HG03342 (cell line): ENCODE measurements around the gene GH2.
"Not testable (repeated sequence)": the region's sequence is repeated elsewhere in the genome, so short reads cannot be mapped to it uniquely, and the experiment has no call there.

ENCODE experiments used
- ATAC-seq: cut with Tn5 transposase; IDR thresholded peaks from one replicate; pipeline ENCODE4 v1.9.1; 2021; ENCODE audit warnings: mild to moderate bottlenecking, moderate library complexity; ENCODE audit not compliant: unreplicated experiment

The GH2 gene

DNA sequence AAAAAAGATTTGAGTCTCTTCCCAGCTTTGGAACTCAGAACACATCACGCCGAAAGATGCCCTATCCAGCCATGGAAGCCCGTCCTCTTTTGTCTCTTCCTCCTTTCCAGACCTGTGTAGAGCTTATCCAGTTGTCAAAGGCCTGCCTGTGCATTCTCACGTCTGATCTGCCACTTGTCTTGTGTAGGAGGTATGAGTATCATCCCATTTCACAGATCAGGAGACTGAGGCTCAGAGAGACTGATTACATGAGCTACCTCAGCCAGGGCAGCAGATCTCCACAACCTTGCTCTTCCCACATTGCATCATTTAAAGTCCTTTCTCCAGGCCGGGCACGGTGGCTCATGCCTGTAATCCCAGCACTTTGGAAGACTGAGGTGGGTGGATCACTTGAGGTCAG is 7.1 kb downstream of the GH2 start:
- ATAC-seq = not testable (repeated sequence)

DNA sequence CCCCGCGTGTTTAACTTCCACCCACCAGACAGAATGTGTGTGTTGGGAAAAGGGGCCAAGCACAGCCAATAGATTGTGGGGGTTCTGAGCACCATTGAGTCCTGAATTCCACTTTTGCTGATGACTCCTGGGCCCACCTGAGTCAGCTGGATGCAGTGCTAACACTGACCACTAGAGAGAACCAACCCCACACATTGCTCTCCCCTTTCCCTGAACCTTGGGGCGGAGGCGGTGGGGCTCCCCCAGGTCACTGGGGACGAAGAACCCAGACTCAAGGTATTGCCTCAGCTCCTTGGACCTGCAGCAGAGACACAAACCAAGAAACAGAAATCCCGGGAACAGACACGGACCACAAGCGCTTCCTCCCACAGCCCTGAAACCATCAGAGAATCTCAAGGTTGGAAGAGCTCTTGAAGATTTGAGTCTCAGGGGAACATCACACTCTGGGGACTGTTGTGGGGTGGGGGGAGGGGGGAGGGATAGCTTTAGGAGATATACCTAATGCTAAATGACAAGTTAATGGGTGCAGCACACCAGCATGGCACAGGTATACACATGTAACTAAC is 7.6 kb downstream of the GH2 start:
- ATAC-seq = not testable (repeated sequence)

DNA sequence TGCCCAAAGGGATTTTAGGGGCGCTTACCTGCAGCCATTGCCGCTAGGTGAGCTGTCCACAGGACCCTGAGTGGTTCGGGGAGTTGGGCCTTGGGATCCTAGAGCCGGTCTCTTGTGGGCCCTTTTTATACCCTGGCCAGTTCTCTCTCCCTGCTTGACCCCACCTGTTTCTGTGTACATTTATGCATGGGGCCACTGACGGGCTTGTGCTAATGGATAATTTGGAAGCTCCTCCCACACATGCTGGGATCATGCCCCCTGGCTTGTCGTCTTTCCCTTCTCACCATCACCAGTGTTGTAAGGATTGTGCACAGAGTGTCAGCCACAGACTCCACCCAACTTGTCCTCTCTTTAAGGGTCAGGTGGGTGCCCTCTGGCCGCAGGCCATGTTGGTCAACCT is 8.2 kb downstream of the GH2 start, which contains the start of gene CSH2:
Gene CSH2, minus strand, starts transcription at position 101 of the 400 bp plus-strand sequence. Its CDS starts 63 bp downstream, at position 38.
- not testable (repeated sequence) for ATAC-seq

DNA sequence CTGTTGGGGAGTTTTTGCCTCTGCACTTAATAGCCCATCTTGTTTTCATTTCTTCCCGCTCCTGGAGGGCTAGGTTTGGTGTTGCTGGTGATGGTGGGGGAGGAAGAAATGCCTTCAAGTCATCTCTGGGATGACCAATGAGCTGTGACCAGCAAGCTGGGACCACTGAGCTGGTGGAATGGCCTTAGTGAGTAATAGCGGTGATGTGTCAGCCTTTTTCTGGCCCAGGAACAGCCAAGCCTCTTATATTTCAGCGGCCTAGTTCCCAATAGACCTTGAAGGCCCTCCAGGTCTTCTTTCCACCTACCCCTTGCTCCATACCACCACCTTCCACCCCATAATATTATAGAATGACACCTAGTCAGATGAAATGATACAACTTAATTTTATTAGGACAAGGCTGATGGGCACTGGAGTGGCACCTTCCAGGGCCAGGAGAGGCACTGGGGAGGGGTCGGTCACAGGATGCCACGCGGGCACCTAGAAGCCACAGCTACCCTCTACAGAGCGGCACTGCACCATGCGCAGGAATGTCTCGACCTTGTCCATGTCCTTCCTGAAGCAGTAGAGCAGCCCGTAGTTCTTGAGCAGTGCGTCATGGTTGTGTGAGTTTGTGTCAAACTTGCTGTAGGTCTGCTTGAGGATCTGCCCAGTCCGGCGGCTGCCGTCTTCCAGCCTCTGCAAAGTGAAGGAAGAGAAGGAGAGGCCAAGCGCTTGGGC is 9.9 kb downstream of the GH2 start:
- not testable (repeated sequence) for ATAC-seq

DNA sequence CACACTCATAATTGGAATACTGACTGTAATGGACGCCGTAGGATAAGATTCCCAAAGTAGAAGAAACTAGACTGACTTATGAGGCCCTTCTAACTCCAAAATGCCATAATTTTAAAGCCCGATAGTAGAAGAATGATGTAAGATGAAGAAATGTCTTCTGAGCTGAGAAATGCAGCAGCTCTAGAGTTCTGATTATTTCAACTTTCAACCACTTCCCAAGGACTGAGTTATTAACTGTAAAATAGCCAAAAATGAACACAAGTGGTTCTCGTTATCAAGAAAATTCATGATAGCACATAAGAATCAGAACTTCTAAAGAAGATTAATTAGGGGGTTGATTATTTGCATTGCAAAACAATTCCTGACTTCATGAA is 11.5 kb downstream of the GH2 start:
- not testable (repeated sequence) for ATAC-seq

DNA sequence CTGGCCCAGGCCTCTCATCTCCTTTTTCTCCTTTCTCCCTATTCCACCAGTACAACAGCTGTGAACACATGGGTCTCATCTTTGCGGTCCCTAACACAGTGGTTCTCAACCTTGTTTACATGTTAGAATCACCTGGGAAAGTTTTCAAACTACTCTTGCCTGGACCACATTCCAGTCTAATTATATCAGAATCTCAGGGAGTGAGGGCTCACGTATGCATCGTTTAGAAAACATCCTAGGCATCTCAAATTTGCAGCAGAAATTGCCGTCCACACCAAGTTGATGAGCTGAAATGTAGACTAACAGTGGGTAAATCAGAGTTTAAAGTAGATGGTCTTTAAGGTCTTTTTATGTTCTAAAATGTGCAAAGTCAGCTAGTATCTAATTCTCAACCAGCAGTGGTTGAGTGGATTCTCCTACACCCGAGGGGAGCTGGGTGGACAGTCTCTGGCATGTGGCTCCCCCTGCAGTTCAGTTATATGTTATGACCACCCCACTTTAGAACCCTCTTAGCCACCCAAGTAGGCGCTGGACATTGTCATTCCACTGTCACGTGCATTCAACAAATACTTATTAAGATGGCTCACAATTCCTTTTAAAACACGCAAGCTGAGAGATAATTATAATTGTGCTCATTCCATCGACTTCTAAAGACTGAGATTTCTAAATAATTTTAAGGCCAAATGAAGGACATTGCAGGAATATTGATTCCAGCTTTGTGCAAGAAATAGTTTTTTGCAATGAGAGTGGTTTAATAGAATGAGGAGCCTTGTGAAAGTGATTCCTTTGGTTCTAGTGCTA is 12.1 kb downstream of the GH2 start:
- not testable (repeated sequence) for ATAC-seq

DNA sequence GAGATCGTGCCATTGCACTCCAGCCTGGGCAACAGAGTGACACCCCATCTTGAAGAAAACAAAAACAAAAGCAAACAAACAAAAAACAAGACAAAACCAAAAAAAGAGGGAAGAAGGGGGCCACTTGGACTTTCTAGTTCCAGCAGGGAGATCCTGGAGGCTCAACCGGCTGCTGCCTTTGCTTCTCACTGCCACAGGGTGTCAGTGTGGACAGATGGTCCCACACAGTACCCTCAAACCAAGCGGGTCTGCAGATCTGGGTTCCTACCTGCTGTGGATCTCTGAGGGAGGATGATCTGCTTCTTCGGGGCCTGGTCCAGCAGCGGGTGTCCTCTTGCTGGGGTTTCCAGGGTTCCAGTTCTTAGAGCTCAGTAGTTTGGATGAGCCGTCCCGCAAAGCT is 15.1 kb downstream of the GH2 start:
- ATAC-seq = not testable (repeated sequence)

DNA sequence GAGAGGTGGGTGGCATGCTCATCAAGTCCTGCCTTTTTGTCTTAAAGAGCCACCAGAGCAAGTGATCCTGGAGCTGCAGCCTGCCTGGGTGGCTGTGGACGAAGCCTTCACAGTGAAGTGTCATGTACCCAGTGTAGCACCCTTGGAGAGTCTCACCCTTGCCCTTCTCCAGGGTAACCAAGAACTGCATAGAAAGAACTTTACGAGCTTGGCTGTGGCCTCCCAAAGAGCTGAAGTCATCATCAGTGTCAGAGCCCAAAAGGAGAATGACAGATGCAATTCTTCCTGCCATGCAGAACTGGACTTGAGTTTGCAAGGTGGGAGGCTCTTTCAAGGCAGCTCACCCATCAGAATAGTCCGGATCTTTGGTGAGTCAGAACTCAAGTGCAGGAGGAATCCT is 22.5 kb downstream of the GH2 start:
- no peak for ATAC-seq

DNA sequence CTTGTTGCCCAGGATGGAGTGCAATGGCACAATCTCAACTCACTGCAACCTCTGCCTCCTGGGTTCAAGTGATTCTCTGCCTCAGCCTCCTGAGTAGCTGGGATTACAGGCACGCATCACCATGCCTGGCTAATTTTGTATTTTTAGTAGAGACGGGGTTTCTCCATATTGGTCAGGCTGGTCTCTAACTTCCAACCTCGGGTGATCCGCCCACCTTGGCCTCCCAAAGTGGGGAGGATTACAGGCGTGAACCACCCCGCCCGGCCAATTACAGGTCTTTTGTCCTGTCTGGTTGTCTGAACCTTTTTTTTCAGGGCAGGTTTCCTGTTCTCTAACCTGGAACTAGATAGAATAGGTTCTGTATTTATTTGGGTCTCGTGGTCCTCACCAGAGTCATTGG is 25.3 kb downstream of the GH2 start:
- ATAC-seq = not testable (repeated sequence)

DNA sequence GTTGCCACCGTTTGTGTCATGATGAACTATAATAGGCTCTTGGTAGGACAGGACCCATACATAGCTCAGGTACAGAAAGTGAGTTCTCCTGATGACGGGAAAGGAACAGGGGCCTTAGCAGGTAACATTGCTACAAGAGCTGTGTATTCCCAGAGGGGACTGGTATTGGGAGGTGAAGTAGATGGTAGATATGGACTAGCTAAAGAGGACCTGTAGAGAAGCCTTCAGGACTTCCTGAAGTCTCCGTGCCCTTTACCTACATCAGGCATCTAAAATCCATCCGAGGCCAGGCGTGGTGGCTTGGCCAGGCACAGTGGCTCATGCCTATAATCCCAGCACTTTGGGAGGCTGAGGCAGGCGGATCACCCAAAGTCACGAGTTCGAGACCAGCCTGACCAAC is 26.6 kb downstream of the GH2 start:
- ATAC-seq = no peak

DNA sequence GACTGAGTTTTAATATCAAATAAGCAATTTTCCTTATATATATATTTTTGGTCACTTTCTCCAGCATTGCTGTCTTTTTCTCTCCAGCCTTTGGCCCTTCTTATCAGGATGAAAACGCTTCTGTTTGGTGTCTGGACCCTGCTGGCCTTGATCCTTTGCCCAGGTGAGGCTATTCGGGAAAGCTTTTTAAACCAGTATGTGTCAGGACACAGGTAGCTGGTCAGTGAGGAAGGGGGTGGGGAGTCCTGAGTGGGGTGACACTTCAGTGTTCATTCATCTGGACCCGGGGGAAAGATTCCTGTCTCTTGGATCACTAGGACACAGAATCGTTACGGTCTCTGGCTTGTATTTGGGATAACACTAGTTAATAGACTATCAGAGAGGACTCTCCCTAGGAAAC is 27.0 kb downstream of the GH2 start:
- ATAC-seq = no peak

DNA sequence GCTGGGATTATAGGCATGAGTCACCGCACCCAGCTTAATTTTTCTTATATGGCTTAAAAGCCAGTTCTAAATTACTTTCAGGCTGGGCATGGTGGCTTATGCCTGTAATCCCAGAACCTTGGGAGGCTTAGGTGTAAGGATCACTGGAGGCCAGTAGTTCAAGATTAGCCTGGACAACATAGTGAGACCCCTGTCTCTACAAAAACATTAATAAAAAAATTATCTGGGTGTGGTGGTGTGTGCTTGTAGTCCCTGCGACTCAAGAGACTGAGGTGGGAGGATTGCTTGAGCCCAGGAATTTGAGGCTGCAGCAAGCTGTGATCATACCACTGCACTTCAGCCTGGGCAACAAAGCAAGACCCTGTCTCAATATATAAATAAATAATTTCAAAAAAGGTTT is 28.5 kb downstream of the GH2 start:
- no peak for ATAC-seq

DNA sequence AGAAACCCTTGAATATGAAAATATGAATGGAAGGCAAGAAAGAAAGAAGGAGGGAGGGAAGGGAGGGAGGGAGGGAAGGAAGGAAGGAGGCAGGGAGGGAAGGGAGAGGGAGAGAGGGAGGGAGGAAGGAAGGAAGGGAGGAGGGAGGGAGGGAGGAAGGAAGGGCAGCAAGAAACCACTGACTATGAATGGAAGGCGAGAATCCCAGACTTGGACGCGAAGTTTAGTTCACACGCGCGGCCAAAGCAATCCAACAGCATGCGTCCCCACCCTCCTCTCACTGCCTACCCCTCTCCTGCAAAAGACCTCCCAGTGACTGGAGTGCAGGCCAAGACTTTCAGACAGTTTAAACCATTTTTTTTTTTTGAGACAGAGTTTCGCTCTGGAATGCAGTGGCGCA is 31.3 kb downstream of the GH2 start:
- no peak for ATAC-seq

DNA sequence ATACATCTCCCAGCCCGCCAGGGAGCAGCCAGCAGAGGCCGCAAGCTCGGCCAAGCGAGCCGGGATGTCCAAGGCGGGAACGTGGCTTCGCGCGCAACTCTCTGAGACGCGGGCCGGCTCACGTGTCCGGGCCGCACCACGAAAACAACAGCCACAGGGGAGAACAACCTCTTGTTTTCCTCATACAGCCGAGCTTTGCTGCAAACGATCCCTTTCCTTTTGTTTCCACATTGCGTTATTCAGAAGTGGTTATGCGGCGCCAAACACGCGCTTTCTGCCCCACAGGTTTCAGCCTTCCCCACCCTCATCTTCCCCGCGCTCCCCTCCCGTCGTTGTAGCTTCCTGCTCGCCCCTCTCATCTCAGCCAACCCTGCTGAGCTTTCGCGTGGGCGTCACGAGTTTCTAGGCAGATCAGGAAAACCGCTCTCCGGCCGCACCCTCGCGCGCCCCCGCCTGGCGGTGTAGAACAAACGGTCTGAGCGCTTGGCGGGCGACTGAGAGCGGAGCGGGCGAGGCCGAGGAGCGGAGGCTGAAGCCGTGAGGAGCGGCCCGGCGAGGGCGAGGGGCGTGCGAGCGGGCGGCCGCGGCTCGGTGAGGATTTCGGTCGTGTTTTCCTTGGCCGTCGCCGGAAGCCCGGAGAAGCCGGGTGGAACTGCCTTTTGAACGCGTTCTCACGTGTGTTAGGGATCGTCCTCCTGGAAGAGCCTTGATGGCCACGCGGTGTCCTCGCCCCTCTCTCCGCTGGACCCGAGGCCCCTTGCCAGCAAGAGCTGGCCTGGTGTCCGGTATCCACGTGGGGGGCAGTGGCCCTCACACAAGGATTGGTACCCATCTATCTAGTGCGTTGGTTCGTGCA is 32.7 kb downstream of the GH2 start:
- peak; percentile 91 for ATAC-seq

DNA sequence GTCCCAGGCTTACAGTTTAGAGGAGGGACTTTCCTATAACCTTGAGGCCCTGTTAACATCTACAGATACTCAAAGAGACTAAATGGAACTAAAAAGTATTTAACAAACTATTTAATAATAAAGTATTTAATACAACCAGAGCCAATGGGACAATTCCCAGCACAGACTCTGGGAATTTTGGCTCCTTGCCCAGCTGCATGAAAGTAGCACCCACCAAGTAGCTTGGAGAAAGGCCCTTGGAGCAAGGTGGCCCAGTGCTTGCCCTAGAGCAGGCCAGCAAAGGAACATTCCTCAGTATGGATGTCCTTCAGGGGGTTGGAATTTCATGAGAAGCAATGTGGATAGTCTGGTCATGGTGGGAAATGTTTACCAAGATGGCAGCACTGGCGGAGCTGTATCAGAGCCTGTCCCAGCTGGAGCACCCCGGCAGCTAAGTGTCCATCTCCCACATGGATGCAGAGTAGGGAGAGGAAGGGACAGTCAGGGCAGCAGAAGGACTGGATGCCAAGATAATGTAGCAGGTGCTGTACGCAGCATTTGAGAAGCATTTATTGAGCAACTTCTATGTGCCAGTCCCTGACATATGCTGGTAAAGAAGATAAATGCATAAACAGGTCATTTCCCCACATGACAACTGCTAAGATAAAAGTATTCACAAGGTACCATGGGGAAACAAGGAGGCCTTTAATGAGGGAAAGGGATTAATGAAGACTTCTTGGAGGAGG is 34.1 kb downstream of the GH2 start:
- ATAC-seq = no peak

DNA sequence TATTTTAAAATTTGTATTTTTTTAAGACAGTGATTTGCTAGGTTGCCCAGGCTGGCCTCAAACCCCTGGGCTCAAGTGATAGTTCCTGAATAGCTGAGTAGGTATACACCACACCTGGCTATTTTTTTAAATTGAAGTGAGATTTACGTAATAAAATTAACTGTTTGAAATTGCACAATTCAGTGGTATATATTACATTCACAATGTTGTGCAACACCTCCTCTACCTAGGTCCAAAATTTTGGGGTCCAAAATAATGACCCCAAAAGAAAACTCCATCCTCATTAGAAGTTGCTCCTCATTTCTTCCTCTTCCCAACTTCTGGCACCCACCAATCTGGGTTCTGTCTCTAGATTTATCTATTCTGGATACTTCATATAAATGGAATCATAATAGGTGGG is 36.2 kb downstream of the GH2 start:
- no peak for ATAC-seq

DNA sequence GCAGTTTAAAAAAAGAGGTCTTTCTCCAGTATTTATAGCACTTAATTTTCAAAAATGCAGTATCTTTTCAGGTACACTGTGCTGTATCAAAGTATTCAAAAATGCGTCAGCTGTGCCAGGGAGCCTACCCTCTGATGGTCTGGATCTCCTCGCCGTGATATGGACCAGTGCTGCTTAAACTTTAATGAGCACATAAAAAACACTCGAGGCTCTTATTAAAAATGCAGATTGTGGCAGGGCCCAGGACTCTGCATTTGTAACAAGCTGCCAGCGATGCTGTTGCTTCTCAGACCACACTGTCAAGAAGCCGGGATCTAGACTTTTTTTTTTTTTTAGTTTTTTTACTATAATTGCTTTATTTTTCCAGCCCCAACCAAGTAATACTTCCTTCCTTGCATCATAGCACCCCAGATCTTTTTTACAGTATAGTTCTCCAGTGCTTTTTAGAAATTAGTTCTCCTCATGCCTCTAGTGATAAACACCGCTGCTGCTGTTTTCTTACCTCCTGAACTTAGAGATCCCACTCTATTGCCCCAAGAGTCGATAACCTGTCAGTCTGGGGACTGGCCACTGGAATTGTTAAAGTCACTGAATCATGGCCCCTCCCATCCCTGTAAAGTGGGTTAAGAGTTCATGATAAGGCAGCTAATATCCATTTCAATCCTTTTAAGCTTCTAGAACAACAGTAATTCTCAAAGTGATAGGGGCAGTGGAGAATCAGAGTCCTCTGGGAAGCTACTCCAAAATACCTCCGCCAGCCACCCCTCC is 37.6 kb downstream of the GH2 start:
- no peak for ATAC-seq

DNA sequence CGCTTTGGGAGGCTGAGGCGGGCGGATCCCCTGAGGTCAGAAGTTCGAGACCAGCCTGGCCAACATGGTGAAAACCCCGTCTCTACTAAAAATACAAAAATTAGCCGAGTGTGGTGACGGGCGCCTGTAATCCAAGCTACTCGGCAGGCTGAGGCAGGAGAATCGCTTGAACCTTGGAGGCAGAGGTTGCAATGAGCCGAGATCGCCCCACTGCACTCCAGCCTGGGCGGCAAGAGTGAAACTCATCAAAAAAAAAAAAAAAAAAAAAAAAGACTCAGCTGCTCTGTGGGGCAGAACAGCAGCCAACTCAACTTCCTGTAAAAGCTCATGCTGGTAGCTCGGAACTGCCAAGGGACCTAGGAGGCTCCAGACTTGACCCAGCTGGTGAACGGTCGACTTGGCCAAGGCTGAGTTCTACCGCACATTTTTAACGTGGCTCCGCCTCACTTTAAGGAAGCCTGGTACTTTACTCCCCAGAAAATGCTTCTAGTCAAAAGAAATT is 38.3 kb downstream of the GH2 start:
- ATAC-seq = not testable (repeated sequence)
